ENCODE measurements around the gene DERL3. TPM values are rescaled to one million over a fixed set of nuclear protein-coding genes. Genes with fewer than 3 reads are reported as not detected.

DERL3 gene
- total RNA-seq, 8 experiments from 2014 or later: 0.54 to 9.5 (median 1.9) TPM

DNA sequence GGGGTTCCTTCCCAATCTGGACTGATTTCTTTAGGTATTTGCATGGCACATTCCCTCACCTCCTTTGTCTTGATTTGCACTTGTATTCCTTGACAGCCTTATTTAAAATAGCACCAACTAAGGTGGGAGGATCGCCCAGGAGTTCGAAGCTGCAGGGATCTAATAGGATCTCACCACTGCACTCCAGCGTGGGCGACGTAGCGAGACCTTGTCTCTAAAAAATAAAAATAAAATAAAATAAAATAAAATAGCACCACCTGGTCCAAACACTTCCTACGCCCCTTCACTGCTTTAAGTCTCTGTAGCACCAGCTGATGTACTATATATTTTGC, 19.6 kb upstream of the DERL3 start:
- WGBS, 10 experiments: 20 to 100% (median 60%) methylated on average over 1 to 7 of the region's 7 CpGs; no CpG with 5 or more reads in 1 of the 10 experiments
- ATAC-seq (replicated peaks in 6 of 8): peak in 1 of 8 experiments; percentile 0
- H3K4me3 ChIP-seq: peak overlapping the region; percentile 44 to 69 (median 57)
- H3K4me1 ChIP-seq (replicated peaks in 1 of 2): peaks cover 13 to 16% of the 10 kb centered on the region in 2 donors
- peak overlapping the region; percentile 93 to 96 for H3K27ac ChIP-seq
- in situ Hi-C loops (cut with MboI; ENCODE audit: low pct_unique_long_range_greater_than_20kb in 2 of 9, low sequenced_read_pairs in 9 of 9, unreplicated experiment in 9 of 9): no loop called here

GRCh38 chr22:23857606-23858483, 19.0 kb upstream of the DERL3 start, which contains the start of gene SLC2A11:
Gene SLC2A11, plus strand, starts transcription at chr22:23857875. Its CDS starts 125 bp downstream, at chr22:23858000.
- in situ Hi-C loops (cut with MboI; ENCODE audit: low pct_unique_long_range_greater_than_20kb in 2 of 9, low sequenced_read_pairs in 9 of 9, unreplicated experiment in 9 of 9): no loop called here
- 0 to 7% (median 0%) methylated on average over 1 to 18 of the region's 60 CpGs; no CpG with 5 or more reads in 5 of the 10 experiments for WGBS, 10 experiments
- peak within 1 kb of the TSS; percentile 93 to 96 for H3K27ac ChIP-seq

DNA sequence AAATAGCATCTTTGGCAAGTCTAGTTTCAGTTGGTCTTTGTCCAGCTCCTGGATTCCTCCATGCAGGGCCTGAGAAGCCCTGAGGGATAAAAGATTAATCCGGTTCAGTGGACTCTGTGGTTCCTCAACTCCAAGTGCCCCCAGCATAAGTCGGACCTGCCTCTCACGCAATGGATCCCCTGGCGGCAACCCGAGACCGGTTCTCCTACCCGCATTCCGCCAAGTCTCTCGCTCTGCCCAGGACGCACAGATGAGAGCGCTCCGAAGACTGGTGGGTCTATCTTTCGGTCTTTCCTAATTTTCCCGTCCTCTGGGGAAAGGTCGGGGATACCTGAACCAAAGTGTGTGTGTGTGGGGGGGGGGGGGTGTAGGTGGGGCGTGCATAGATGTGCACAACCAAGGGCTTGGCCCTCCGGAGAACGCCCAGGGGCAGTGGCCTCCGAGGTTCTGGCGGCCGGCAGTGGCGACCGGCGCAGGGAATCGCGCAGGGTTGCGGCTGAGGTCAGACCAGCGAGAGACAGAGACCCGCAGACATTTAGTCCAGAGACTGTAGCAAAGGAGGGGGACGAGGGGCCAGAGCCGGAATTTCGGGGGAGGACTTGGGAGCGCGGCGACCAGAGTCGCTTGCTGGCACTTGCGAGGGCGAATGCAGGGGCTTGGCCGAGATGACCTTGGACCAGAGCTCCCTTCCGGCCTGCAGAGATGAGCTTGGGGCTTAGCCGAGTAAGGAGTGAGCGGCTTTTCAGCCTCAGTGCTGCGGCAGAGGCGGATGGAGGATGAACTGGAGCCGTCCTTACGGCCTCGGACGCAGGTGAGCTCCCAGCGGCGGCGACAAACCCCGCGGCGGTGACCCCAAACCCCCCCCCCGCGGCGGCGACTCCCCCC, 18.2 kb upstream of the DERL3 start:
- WGBS, 10 experiments: 0 to 20% (median 10%) methylated on average over 1 to 11 of the region's 58 CpGs; no CpG with 5 or more reads in 5 of the 10 experiments
- Histone ChIP-seq H3K4me3 (peak overlapping the region; percentile 44 to 69 (median 57)), H3K4me1 (replicated peaks in 1 of 2) (peaks cover 15 to 16% of the 10 kb centered on the region in 2 donors), H3K27ac (peak overlapping the region; percentile 90 to 93)
- in situ Hi-C loops (cut with MboI; ENCODE audit: low pct_unique_long_range_greater_than_20kb in 2 of 9, low sequenced_read_pairs in 9 of 9, unreplicated experiment in 9 of 9): no loop called here
- peak; percentile 47 to 62 (median 52) for ATAC-seq (replicated peaks in 6 of 8)

More at GRCh38 chr22:23857606-23858483, 19.0 kb upstream of the DERL3 start, which contains the start of gene SLC2A11:
- Histone ChIP-seq H3K4me3 (peak within 1 kb of the TSS; percentile 44 to 69 (median 57)), H3K4me1 (replicated peaks in 1 of 2) (peaks cover 15 to 16% of the 10 kb centered on the region in 2 donors)
- peak; percentile 83 to 94 (median 86) for ATAC-seq (replicated peaks in 6 of 8)

GRCh38 chr22:23850136-23850611, 11.4 kb upstream of the DERL3 start:
- no peak for ATAC-seq (replicated peaks in 6 of 8)
- in situ Hi-C loops (cut with MboI; ENCODE audit: low pct_unique_long_range_greater_than_20kb in 2 of 9, low sequenced_read_pairs in 9 of 9, unreplicated experiment in 9 of 9): no loop called here
- Histone ChIP-seq H3K4me1 (replicated peaks in 1 of 2) (peaks cover 9 to 16% of the 10 kb centered on the region in 2 donors), H3K27ac (no peak overlapping the region), H3K4me3 (no peak overlapping the region)
- 50 to 100% (median 88%) methylated on average over 1 to 14 of the region's 16 CpGs; no CpG with 5 or more reads in 4 of the 10 experiments for WGBS, 10 experiments

- no peak overlapping the region for H3K4me3 ChIP-seq
- peaks cover 9 to 16% of the 10 kb centered on the region in 2 donors for H3K4me1 ChIP-seq (replicated peaks in 1 of 2)
- H3K27ac ChIP-seq: no peak overlapping the region
- peak; percentile 75 to 96 (median 85) for ATAC-seq (replicated peaks in 6 of 8)
- in situ Hi-C loops (cut with MboI; ENCODE audit: low pct_unique_long_range_greater_than_20kb in 2 of 9, low sequenced_read_pairs in 9 of 9, unreplicated experiment in 9 of 9): no loop called here
- WGBS, 10 experiments: 0 to 86% (median 66%) methylated on average over 3 to 11 of the region's 62 CpGs; no CpG with 5 or more reads in 4 of the 10 experiments
Observed at GRCh38 chr22:23849009-23850006, 10.5 kb upstream of the DERL3 start.

GRCh38 chr22:23847991-23848864, 9.4 kb upstream of the DERL3 start:
- 50 to 97% (median 71%) methylated on average over 2 to 12 of the region's 24 CpGs; no CpG with 5 or more reads in 2 of the 10 experiments for WGBS, 10 experiments
- Histone ChIP-seq H3K4me3 (no peak overlapping the region), H3K4me1 (replicated peaks in 1 of 2) (peaks cover 8 to 16% of the 10 kb centered on the region in 2 donors), H3K27ac (no peak overlapping the region)
- in situ Hi-C loops (cut with MboI; ENCODE audit: low pct_unique_long_range_greater_than_20kb in 2 of 9, low sequenced_read_pairs in 9 of 9, unreplicated experiment in 9 of 9): no loop called here
- no peak for ATAC-seq (replicated peaks in 6 of 8)

- in situ Hi-C loops (cut with MboI; ENCODE audit: low pct_unique_long_range_greater_than_20kb in 2 of 9, low sequenced_read_pairs in 9 of 9, unreplicated experiment in 9 of 9): no loop called here
- Histone ChIP-seq H3K4me3 (no peak overlapping the region), H3K27ac (no peak overlapping the region), H3K4me1 (replicated peaks in 1 of 2) (peaks cover 7 to 16% of the 10 kb centered on the region in 2 donors)
- no peak for ATAC-seq (replicated peaks in 6 of 8)
- WGBS, 10 experiments: 40 to 98% (median 81%) methylated on average over 2 to 12 of the region's 18 CpGs; no CpG with 5 or more reads in 4 of the 10 experiments
Observed at GRCh38 chr22:23847310-23847920, 8.6 kb upstream of the DERL3 start.

DNA sequence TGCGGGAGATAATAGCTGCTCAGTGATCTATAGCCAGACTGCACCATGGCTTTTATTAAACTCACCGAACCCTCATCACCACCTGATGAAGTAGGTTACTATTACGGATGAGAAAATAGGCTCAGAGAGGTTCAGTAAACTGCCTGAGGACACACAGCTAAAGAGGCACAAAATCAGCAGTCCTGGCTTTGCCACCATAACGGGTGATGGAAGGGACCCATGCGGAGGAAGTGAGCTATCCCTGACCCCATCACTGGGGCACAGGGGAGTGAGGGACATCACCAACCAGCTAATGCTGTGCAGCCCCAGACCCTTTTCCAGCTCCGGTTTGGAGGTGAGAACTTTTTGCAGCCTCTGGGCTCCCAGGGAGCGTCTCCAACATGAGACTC, 7.3 kb upstream of the DERL3 start:
- H3K27ac ChIP-seq: peak overlapping the region; percentile 33 to 46
- no peak overlapping the region for H3K4me3 ChIP-seq
- peaks cover 7 to 20% of the 10 kb centered on the region in 2 donors for H3K4me1 ChIP-seq (replicated peaks in 1 of 2)
- 73 to 100% (median 81%) methylated on average over 1 to 6 of the region's 7 CpGs; no CpG with 5 or more reads in 4 of the 10 experiments for WGBS, 10 experiments
- in situ Hi-C loops (cut with MboI; ENCODE audit: low pct_unique_long_range_greater_than_20kb in 2 of 9, low sequenced_read_pairs in 9 of 9, unreplicated experiment in 9 of 9): no loop called here
- ATAC-seq (replicated peaks in 6 of 8): no peak

DNA sequence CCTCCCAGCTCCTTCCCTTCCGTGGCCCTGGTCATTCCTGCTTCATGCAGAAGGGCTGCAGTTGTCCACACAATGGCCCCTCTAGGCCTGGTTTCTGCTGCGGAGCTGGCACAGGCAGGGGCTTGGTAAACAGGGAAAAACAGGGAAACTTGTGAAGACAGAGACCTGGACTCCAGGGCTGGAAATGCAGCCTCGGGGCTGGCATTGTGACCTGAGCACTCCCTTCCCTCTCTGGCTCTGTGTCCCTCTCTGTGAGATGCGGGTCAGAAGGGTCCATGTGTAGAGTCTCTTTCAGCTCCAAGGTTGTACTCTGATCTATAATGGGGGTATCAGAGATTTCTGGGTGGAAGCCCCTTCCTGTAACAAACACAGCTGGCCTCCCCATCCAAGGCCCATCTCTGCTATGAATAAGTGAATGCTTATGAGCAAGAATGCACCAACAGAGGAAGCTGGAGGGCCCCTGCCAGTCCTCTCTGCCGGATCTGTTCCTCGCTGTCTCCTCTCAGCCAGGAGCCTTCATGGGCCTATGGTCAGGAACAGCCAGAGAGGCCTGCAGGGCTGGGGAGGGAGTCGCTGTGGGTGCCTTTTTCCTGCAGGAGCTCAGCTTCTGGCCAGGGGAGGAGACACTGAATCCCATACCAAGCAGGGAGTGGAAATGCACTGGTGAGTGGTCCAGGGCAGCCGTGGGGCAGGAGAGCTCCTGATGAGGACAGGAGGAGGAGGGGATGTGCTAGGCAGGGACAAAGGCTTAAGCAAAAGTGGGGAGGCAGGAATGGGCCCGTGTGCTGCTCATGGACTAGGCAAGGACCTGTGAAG, 6.7 kb upstream of the DERL3 start:
- 0 to 89% (median 75%) methylated on average over 1 to 4 of the region's 9 CpGs; no CpG with 5 or more reads in 5 of the 10 experiments for WGBS, 10 experiments
- in situ Hi-C loops (cut with MboI; ENCODE audit: low pct_unique_long_range_greater_than_20kb in 2 of 9, low sequenced_read_pairs in 9 of 9, unreplicated experiment in 9 of 9): no loop called here
- Histone ChIP-seq H3K27ac (no peak overlapping the region), H3K4me1 (replicated peaks in 1 of 2) (peaks cover 7 to 20% of the 10 kb centered on the region in 2 donors), H3K4me3 (no peak overlapping the region)
- ATAC-seq (replicated peaks in 6 of 8): no peak

GRCh38 chr22:23844739-23845202, 6.0 kb upstream of the DERL3 start:
- Histone ChIP-seq H3K4me3 (no peak overlapping the region), H3K27ac (no peak overlapping the region), H3K4me1 (replicated peaks in 1 of 2) (peaks cover 7 to 20% of the 10 kb centered on the region in 2 donors)
- in situ Hi-C loops (cut with MboI; ENCODE audit: low pct_unique_long_range_greater_than_20kb in 2 of 9, low sequenced_read_pairs in 9 of 9, unreplicated experiment in 9 of 9): no loop called here
- no peak for ATAC-seq (replicated peaks in 6 of 8)
- WGBS, 10 experiments: 40 to 90% (median 64%) methylated on average over 1 to 6 of the region's 8 CpGs; no CpG with 5 or more reads in 4 of the 10 experiments

Data from motor neuron (in vitro differentiated cells).